Fibroblast of skin of abdomen (primary cell): ENCODE results near the gene DUOXA1. TPM values are rescaled to one million over a fixed set of nuclear protein-coding genes. Genes with fewer than 3 reads are reported as not detected.

Source experiments
- DNase-seq: peaks from one replicate; pipeline ENCODE4 v3.0.0-alpha.2; 2013
- polyA plus RNA-seq, 2 experiments: library from polyadenylated mRNA; unstranded; fragments of 120-200 nt; gene quantifications; one replicate each; pipeline ENCODE4 v1.2.1, GENCODE V29; 2013; ENCODE audit not compliant: insufficient read length in 2 of 2

DUOXA1 gene
- not detected for polyA plus RNA-seq (2013, experiment 1 of 2; ENCODE audit: insufficient read length)
- polyA plus RNA-seq (2013, experiment 2 of 2; ENCODE audit: insufficient read length): not detected

GRCh38 chr15:45129651-45130129 lies at the start of gene DUOXA1, which contains the start of gene DUOX1:
Gene DUOXA1 (minus strand): TSS chr15:45129879. CDS start chr15:45123014, 6,865 bp downstream.
Gene DUOX1 (plus strand): TSS chr15:45129994. CDS start chr15:45131967, 1,973 bp downstream.
- no peak for DNase-seq

- no peak for DNase-seq
Observed at GRCh38 chr15:45177285-45177684, 47.6 kb upstream of the DUOXA1 start.

GRCh38 chr15:45174577-45174976 lies 44.9 kb upstream of the DUOXA1 start:
- no peak for DNase-seq

GRCh38 chr15:45174069-45174468 lies 44.4 kb upstream of the DUOXA1 start:
- DNase-seq: no peak

- DNase-seq: no peak
Observed at GRCh38 chr15:45171912-45172311, 42.2 kb upstream of the DUOXA1 start.

GRCh38 chr15:45169608-45170480 lies 40.2 kb upstream of the DUOXA1 start:
- no peak for DNase-seq

GRCh38 chr15:45168751-45169551 lies 39.3 kb upstream of the DUOXA1 start:
- DNase-seq: no peak

GRCh38 chr15:45168286-45168685 lies 38.6 kb upstream of the DUOXA1 start:
- no peak for DNase-seq

- DNase-seq: no peak
Observed at GRCh38 chr15:45167631-45168205, 38.0 kb upstream of the DUOXA1 start.

GRCh38 chr15:45166834-45167630 lies 37.4 kb upstream of the DUOXA1 start:
- peak; percentile 90 for DNase-seq

GRCh38 chr15:45165536-45165935 lies 35.9 kb upstream of the DUOXA1 start:
- DNase-seq: no peak

- no peak for DNase-seq
Observed at GRCh38 chr15:45164914-45165313, 35.2 kb upstream of the DUOXA1 start.

- no peak for DNase-seq
Observed at GRCh38 chr15:45163508-45163856, 33.8 kb upstream of the DUOXA1 start.

GRCh38 chr15:45162771-45163507 lies 33.3 kb upstream of the DUOXA1 start:
- peak; percentile 78 for DNase-seq

- no peak for DNase-seq
Observed at GRCh38 chr15:45161666-45162065, 32.0 kb upstream of the DUOXA1 start.

GRCh38 chr15:45157974-45158373 lies 28.3 kb upstream of the DUOXA1 start:
- peak; percentile 79 for DNase-seq

- DNase-seq: peak; percentile 70
Observed at GRCh38 chr15:45156744-45157455, 27.2 kb upstream of the DUOXA1 start.

- DNase-seq: no peak
Observed at GRCh38 chr15:45155739-45156138, 26.1 kb upstream of the DUOXA1 start.

- DNase-seq: no peak
Observed at GRCh38 chr15:45151998-45152828, 22.5 kb upstream of the DUOXA1 start.

- no peak for DNase-seq
Observed at GRCh38 chr15:45150997-45151396, 21.3 kb upstream of the DUOXA1 start.
